Panc1 (cell line): ENCODE measurements around the gene CDK19.
"Not testable (repeated sequence)": the region's sequence is repeated elsewhere in the genome, so short reads cannot be mapped to it uniquely, and the experiment has no call there.

Experiments
- POLR2AphosphoS5 ChIP-seq: IDR thresholded peaks from 2 replicates; pipeline ENCODE4 v1.6.1; 2012; ENCODE audit warnings: mild to moderate bottlenecking, low read depth, low read length, moderate library complexity
- REST ChIP-seq, 2 experiments: IDR thresholded peaks; 2 replicates each; pipeline ENCODE4 v1.6.1; 2011 to 2012; ENCODE audit warnings: low read depth in 2 of 2, control low read depth in 1 of 2, low read length in 1 of 2, mild to moderate bottlenecking in 1 of 2, moderate library complexity in 1 of 2; ENCODE audit not compliant: insufficient read depth in 1 of 2
- SIN3A ChIP-seq: IDR thresholded peaks from 2 replicates; pipeline ENCODE4 v1.6.1; 2012; ENCODE audit warnings: low read depth, mild to moderate bottlenecking, low read length, moderate library complexity, borderline replicate concordance; ENCODE audit not compliant: insufficient read depth
- TCF7L2 ChIP-seq: IDR thresholded peaks from 2 replicates; pipeline ENCODE4 v1.6.1; 2011; ENCODE audit warnings: mild to moderate bottlenecking, low read depth, low read length, inconsistent platforms
- TF ChIP-seq, protein P1 (sequence below): fragments of 450-650 bp; IDR thresholded peaks from 2 replicates; pipeline ENCODE4 v1.5.1; 2017; ENCODE audit warnings: mild to moderate bottlenecking

DNA sequence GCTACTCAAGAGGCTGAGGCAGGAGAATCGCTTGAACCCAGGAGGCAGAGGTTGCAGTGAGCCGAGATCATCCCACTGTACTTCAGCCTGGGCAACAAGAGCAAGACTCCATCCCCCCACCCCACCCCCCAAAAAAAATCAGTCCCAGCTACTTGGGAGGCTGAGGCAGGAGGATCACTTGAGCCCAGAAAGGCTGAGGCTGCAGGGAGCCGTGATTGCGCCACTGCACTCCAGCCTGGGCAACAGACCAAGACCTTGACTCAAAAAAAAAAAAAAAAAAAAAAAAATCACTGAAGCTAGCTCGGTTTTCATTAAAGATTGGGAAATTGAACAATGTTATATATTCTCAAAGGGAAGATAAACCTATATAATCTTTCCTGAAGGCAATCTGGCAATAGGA is 20.5 kb upstream of the CDK19 start:
- TF ChIP-seq, protein P1, sequence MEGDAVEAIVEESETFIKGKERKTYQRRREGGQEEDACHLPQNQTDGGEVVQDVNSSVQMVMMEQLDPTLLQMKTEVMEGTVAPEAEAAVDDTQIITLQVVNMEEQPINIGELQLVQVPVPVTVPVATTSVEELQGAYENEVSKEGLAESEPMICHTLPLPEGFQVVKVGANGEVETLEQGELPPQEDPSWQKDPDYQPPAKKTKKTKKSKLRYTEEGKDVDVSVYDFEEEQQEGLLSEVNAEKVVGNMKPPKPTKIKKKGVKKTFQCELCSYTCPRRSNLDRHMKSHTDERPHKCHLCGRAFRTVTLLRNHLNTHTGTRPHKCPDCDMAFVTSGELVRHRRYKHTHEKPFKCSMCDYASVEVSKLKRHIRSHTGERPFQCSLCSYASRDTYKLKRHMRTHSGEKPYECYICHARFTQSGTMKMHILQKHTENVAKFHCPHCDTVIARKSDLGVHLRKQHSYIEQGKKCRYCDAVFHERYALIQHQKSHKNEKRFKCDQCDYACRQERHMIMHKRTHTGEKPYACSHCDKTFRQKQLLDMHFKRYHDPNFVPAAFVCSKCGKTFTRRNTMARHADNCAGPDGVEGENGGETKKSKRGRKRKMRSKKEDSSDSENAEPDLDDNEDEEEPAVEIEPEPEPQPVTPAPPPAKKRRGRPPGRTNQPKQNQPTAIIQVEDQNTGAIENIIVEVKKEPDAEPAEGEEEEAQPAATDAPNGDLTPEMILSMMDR = not testable (repeated sequence)
- not testable (repeated sequence) for TF ChIP-seq TCF7L2; REST (IDR thresholded peaks at IDR 0.05; ENCODE audit: insufficient read depth in 1 of 2, low read depth in 2 of 2, low read length in 1 of 2); POLR2AphosphoS5; SIN3A
